Duodenal mucosa (tissue), 2 donors: ENCODE results near the gene INPP5D.
"Not testable (repeated sequence)": the region's sequence is repeated elsewhere in the genome, so short reads cannot be mapped to it uniquely, and the experiment has no call there.

Experiments used
- H3K27ac ChIP-seq: one replicate; pipeline ENCODE4 v1.7.0; 2013; ENCODE audit warnings: low read depth, low read length
- H3K27me3 ChIP-seq, 2 donors: one replicate each; pipeline ENCODE4 v1.7.0; 2013; ENCODE audit warnings: low read length in 2 of 2, control low read depth in 1 of 2; ENCODE audit not compliant: insufficient read depth in 2 of 2, control insufficient read depth in 1 of 2
- H3K36me3 ChIP-seq, 2 donors: one replicate each; pipeline ENCODE4 v1.7.0; 2013; ENCODE audit warnings: low read length in 2 of 2, control low read depth in 1 of 2; ENCODE audit not compliant: insufficient read depth in 2 of 2, control insufficient read depth in 1 of 2
- H3K4me1 ChIP-seq, 2 donors: one replicate each; pipeline ENCODE4 v1.7.0; 2013; ENCODE audit warnings: low read length in 2 of 2, control low read depth in 1 of 2; ENCODE audit not compliant: insufficient read depth in 2 of 2, control insufficient read depth in 1 of 2
- H3K4me3 ChIP-seq, 2 donors: one replicate each; pipeline ENCODE4 v1.7.0; 2013; ENCODE audit warnings: low read length in 2 of 2, low read depth in 1 of 2
- H3K9ac ChIP-seq, 2 donors: one replicate each; pipeline ENCODE4 v1.7.0; 2013; ENCODE audit warnings: low read length in 2 of 2, low read depth in 1 of 2
- H3K9me3 ChIP-seq, 2 donors: one replicate each; pipeline ENCODE4 v1.7.0; 2013; ENCODE audit warnings: low read length in 2 of 2, control low read depth in 1 of 2; ENCODE audit not compliant: control insufficient read depth in 1 of 2

INPP5D gene

GRCh38 chr2:233019610-233020009 lies 40.5 kb upstream of the INPP5D start:
- not testable (repeated sequence) for H3K27me3 ChIP-seq

DNA sequence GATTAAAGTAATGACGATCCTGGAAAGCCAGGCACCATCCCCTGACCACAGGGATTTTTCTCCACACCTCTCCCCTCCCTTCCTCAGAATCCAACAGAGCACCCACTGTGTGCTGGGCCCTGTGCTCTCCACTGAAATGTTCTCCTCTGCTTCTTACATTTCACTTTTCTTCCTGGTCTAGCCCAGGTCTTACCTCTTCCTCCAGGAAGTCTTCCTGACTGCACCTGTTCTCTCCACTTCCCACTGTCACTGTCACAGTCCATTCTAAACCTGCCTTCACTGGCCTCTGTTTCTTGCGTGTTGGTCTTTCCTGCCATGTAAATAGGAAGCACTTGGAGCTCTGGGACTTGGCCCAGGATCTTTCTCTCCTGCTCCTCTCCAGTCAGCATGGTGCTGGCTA lies 39.7 kb upstream of the INPP5D start:
- peaks cover 0 to 10% of the 10 kb centered on the region in 2 donors for H3K4me1 ChIP-seq
- H3K27me3 ChIP-seq = no peaks in the 10 kb centered on the region
- no peaks in the 10 kb centered on the region for H3K9me3 ChIP-seq
- no peak overlapping the region for H3K9ac ChIP-seq
- no peak overlapping the region for H3K27ac ChIP-seq
- no peak overlapping the region for H3K4me3 ChIP-seq
- H3K36me3 ChIP-seq = no peaks in the 10 kb centered on the region

More at GRCh38 chr2:233019610-233020009, 40.5 kb upstream of the INPP5D start:
- not testable (repeated sequence) for H3K27ac ChIP-seq, H3K36me3 ChIP-seq, H3K4me1 ChIP-seq, H3K9me3 ChIP-seq, H3K9ac ChIP-seq, H3K4me3 ChIP-seq

DNA sequence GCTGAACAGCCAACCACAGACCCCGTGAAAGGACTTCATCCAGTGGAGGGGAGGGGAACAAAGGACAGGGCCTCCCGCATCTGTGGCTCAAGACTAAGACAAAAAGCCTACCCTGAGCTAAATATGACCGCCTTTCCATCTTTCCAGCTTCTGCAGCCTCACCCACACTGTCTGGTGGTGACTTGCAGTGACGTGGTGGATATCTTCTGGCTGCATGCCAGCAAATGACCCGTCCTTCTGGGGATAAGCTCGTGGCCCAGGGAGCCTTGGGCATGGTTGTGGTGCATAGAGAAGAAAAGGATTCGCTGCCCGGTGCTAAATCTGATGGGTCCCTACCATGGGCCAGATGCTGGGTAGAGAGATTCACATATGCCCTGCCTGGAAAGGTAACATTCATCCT lies 38.4 kb upstream of the INPP5D start:
- Histone ChIP-seq H3K36me3 (no peaks in the 10 kb centered on the region), H3K9ac (no peak overlapping the region), H3K27ac (no peak overlapping the region), H3K4me3 (no peak overlapping the region), H3K9me3 (no peaks in the 10 kb centered on the region), H3K4me1 (peaks cover 0 to 10% of the 10 kb centered on the region in 2 donors), H3K27me3 (no peaks in the 10 kb centered on the region)

- H3K27ac ChIP-seq = no peak overlapping the region
- H3K4me1 ChIP-seq = peaks cover 0 to 10% of the 10 kb centered on the region in 2 donors
- no peak overlapping the region for H3K9ac ChIP-seq
- H3K4me3 ChIP-seq = no peak overlapping the region
- H3K36me3 ChIP-seq = no peaks in the 10 kb centered on the region
- H3K27me3 ChIP-seq = no peaks in the 10 kb centered on the region
- H3K9me3 ChIP-seq = no peaks in the 10 kb centered on the region
Measured at GRCh38 chr2:233022561-233022960, 37.6 kb upstream of the INPP5D start.

DNA sequence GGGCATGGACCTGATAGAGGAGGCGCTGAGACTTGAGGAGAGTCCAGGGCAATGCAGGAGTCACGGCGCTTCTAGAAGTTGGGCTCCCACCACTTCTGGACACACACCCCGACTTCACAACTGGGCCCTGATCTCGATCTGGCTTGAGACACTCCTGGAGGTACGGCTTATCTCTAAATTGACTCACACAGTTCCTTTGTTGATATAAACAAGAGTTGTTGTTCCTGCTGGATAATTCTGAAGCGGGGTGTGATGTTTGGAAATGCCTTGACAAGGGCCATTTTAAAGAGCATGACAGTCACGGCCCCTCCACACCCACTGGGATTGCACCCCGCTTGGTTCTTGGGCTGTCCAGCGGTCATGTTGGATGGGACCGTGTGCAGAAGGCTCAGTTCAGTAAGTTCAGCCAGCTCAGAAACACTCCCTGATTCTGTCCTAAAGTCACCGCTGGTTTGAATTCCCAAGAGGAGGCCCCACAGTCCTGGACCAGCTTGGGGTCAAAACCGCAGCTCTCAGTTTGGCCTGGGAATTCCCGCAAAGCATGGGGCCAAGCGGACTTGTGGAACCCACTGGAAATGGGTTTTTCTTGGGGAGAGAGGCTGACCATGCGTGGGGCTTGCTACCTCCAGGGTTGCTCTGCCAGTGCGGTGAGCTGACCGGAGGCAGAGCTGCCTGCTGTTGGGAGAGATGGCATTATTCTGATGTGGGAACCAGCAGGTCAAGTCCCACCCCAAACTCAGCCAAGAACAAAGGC lies 37.0 kb upstream of the INPP5D start:
- Histone ChIP-seq H3K27me3 (no peaks in the 10 kb centered on the region), H3K36me3 (no peaks in the 10 kb centered on the region), H3K4me3 (no peak overlapping the region), H3K4me1 (peaks cover 0 to 6% of the 10 kb centered on the region in 2 donors), H3K27ac (no peak overlapping the region), H3K9ac (no peak overlapping the region), H3K9me3 (no peaks in the 10 kb centered on the region)

DNA sequence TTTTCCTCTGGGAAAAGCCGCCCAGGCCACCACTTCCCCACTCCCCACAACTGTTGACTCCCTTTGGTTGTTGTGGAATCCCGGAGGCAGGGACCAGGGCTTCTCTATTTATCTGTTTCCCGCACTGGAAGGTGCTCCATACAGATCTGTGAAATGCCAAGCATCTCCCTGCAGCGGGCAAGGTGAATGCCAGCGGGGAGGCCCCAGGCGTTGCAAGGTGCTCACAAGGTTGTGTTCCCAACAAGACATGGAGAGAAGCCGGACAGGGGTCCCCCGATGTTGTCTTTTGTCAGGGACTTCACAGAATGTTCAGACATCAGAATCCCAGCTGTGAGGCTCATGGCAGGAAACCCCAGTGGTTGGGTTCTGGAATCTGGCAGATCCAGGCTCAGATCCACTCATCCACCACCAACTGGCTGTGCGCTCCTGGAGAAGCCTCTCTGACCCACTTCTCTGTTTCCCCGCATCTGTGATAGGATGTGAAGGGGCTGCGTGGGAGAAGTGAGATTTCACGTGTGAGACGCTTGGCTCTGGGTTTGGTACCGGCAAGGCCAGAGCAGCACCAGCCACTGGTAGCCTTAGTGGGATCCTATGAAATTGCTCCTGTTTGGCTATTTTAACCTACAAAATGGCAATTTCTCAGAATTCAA lies 36.3 kb upstream of the INPP5D start:
- H3K9ac ChIP-seq = no peak overlapping the region
- H3K27me3 ChIP-seq = no peaks in the 10 kb centered on the region
- H3K27ac ChIP-seq = no peak overlapping the region
- H3K9me3 ChIP-seq = no peaks in the 10 kb centered on the region
- no peaks in the 10 kb centered on the region for H3K4me1 ChIP-seq
- no peaks in the 10 kb centered on the region for H3K36me3 ChIP-seq
- H3K4me3 ChIP-seq = no peak overlapping the region

DNA sequence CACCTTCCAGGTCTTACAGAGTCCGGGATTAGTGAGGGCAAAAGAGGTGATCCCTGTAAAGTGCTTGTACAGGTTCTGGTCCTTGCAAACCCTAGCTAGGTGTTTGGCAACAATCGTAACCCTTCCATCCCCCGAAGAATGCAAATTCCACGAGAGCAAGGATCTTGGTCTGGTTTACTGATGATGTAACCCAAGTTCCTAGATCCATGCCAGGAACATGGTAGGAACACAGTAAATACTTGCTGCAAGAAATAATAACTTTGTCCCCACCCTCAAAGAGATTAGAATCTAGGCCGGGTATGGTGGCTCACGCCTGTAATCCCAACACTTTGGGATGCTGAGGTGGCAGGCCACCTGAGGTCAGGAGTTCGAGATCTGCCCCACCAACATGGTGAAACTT lies 34.4 kb upstream of the INPP5D start:
- H3K27ac ChIP-seq = no peak overlapping the region
- H3K4me3 ChIP-seq = no peak overlapping the region

GRCh38 chr2:233026198-233026813 lies 33.8 kb upstream of the INPP5D start:
- no peaks in the 10 kb centered on the region for H3K4me1 ChIP-seq
- no peaks in the 10 kb centered on the region for H3K36me3 ChIP-seq
- no peak overlapping the region for H3K4me3 ChIP-seq
- no peak overlapping the region for H3K27ac ChIP-seq
- no peaks in the 10 kb centered on the region for H3K9me3 ChIP-seq
- no peaks in the 10 kb centered on the region for H3K27me3 ChIP-seq
- no peak overlapping the region for H3K9ac ChIP-seq

More for the DNA sequence above, 34.4 kb upstream of the INPP5D start:
- Histone ChIP-seq H3K36me3 (no peaks in the 10 kb centered on the region), H3K9me3 (no peaks in the 10 kb centered on the region), H3K4me1 (no peaks in the 10 kb centered on the region), H3K9ac (no peak overlapping the region), H3K27me3 (no peaks in the 10 kb centered on the region)

GRCh38 chr2:233029321-233029720 lies 30.8 kb upstream of the INPP5D start:
- H3K9me3 ChIP-seq = no peaks in the 10 kb centered on the region
- no peak overlapping the region for H3K27ac ChIP-seq
- H3K4me3 ChIP-seq = no peak overlapping the region
- H3K4me1 ChIP-seq = no peaks in the 10 kb centered on the region
- no peaks in the 10 kb centered on the region for H3K27me3 ChIP-seq
- H3K36me3 ChIP-seq = no peaks in the 10 kb centered on the region
- H3K9ac ChIP-seq = no peak overlapping the region
